ENCODE data around the gene EGFLAM. TPM values are rescaled to one million over a fixed set of nuclear protein-coding genes. Genes with fewer than 3 reads are reported as not detected.

EGFLAM gene
- total and polyA plus RNA-seq, 2 donors (not counting 3 experiments of a cell fraction or from before 2014, with no cell fraction given): 1.2 to 2.7 TPM

GRCh38 chr5:38237681-38238080, 20.7 kb upstream of the EGFLAM start:
- no peaks in the 10 kb centered on the region for H3K4me1 ChIP-seq (ENCODE audit: control insufficient read depth, extremely low read depth, insufficient read depth, low read length)
- no peaks in the 10 kb centered on the region for H4K20me1 ChIP-seq (replicated peaks; ENCODE audit: control insufficient read depth, extremely low read depth, insufficient read depth, low read length)
- DNase-seq (ENCODE audit: low read depth, low spot score) (no peak), FAIRE-seq (no peak)
- H3K27me3 ChIP-seq (ENCODE audit: control insufficient read depth in 2 of 2, insufficient read depth in 2 of 2, low read length in 2 of 2): peaks cover 2 to 6% of the 10 kb centered on the region in 2 experiments
- H3K9me3 ChIP-seq (replicated peaks; ENCODE audit: control insufficient read depth, insufficient read depth, low read length): no peaks in the 10 kb centered on the region
- no peaks in the 10 kb centered on the region for H3K9me1 ChIP-seq (replicated peaks; ENCODE audit: control insufficient read depth, extremely low read depth, insufficient read depth, low read length)
- H3K36me3 ChIP-seq (ENCODE audit: control insufficient read depth in 2 of 2, extremely low read depth in 1 of 2, insufficient read depth in 2 of 2, low read length in 2 of 2): no peaks in the 10 kb centered on the region
- no peaks in the 10 kb centered on the region for H3K79me2 ChIP-seq (ENCODE audit: control insufficient read depth, insufficient read depth, low read length)
- POLR2A ChIA-PET: no interaction called here
- no peak overlapping the region for H3K4me3 ChIP-seq (replicated peaks in 1 of 3; ENCODE audit: insufficient read depth in 1 of 3, low read depth in 1 of 3, low read length in 3 of 3)
- H2AFZ ChIP-seq (ENCODE audit: low read depth, low read length): no peak overlapping the region
- H3K9ac ChIP-seq (replicated peaks; ENCODE audit: extremely low read depth, insufficient read depth, low read length): no peak overlapping the region
- no peak overlapping the region for H3K27ac ChIP-seq (ENCODE audit: insufficient read depth, low read depth, low read length)
- dilution Hi-C loops (cut with MboI; ENCODE audit: extremely low pct_ligation_motif_present, low sequenced_read_pairs) (no loop called here), intact Hi-C loops (cut with micrococcal nuclease) (no loop called here)
- CTCF ChIA-PET: interaction anchor here (1.0 kb wide), 1 partner anchor 28 kb away, joined by 4 read pairs; no protein-coding TSS in a partner anchor
- BruUV-seq (replicated peaks): no TSS peak
- no peak overlapping the region for H3K4me2 ChIP-seq (ENCODE audit: insufficient read depth, low read length)
- TF ChIP-seq POLR2AphosphoS5 (IDR thresholded peaks at IDR 0.05; ENCODE audit: insufficient read depth, low read depth, low read length): no peak
- TF ChIP-seq JUN (IDR thresholded peaks at IDR 0.05; ENCODE audit: borderline replicate concordance, insufficient read depth, insufficient read length, low read depth): no peak
- TF ChIP-seq MYC (IDR thresholded peaks at IDR 0.05; ENCODE audit: low read depth, low read length): no peak

- DNase-seq (ENCODE audit: low read depth, low spot score) (no peak), FAIRE-seq (no peak)
- no peak overlapping the region for H3K4me3 ChIP-seq (replicated peaks in 1 of 3; ENCODE audit: insufficient read depth in 1 of 3, low read depth in 1 of 3, low read length in 3 of 3)
- H3K79me2 ChIP-seq (ENCODE audit: control insufficient read depth, insufficient read depth, low read length): no peaks in the 10 kb centered on the region
- peaks cover 2 to 9% of the 10 kb centered on the region in 2 experiments for H3K27me3 ChIP-seq (ENCODE audit: control insufficient read depth in 2 of 2, insufficient read depth in 2 of 2, low read length in 2 of 2)
- no peaks in the 10 kb centered on the region for H3K9me3 ChIP-seq (replicated peaks; ENCODE audit: control insufficient read depth, insufficient read depth, low read length)
- no peak overlapping the region for H2AFZ ChIP-seq (ENCODE audit: low read depth, low read length)
- H3K4me1 ChIP-seq (ENCODE audit: control insufficient read depth, extremely low read depth, insufficient read depth, low read length): no peaks in the 10 kb centered on the region
- ChIA-PET CTCF (no interaction called here), POLR2A (no interaction called here)
- H3K9me1 ChIP-seq (replicated peaks; ENCODE audit: control insufficient read depth, extremely low read depth, insufficient read depth, low read length): no peaks in the 10 kb centered on the region
- dilution Hi-C loops (cut with MboI; ENCODE audit: extremely low pct_ligation_motif_present, low sequenced_read_pairs): no loop called here
- intact Hi-C loops (cut with micrococcal nuclease): no loop called here
- no peak overlapping the region for H3K27ac ChIP-seq (ENCODE audit: insufficient read depth, low read depth, low read length)
- no peak overlapping the region for H3K9ac ChIP-seq (replicated peaks; ENCODE audit: extremely low read depth, insufficient read depth, low read length)
- BruUV-seq (replicated peaks): no TSS peak
- no peak overlapping the region for H3K4me2 ChIP-seq (ENCODE audit: insufficient read depth, low read length)
- no peaks in the 10 kb centered on the region for H4K20me1 ChIP-seq (replicated peaks; ENCODE audit: control insufficient read depth, extremely low read depth, insufficient read depth, low read length)
- H3K36me3 ChIP-seq (ENCODE audit: control insufficient read depth in 2 of 2, extremely low read depth in 1 of 2, insufficient read depth in 2 of 2, low read length in 2 of 2): no peaks in the 10 kb centered on the region
- no peak for TF ChIP-seq MYC (IDR thresholded peaks at IDR 0.05; ENCODE audit: low read depth, low read length)
- no peak for TF ChIP-seq POLR2A (IDR thresholded peaks at IDR 0.05; ENCODE audit: low read depth, low read length)
- TF ChIP-seq MAX (IDR thresholded peaks at IDR 0.05; ENCODE audit: insufficient read depth, insufficient read length): no peak
- TF ChIP-seq EZH2 (IDR thresholded peaks at IDR 0.05; ENCODE audit: borderline replicate concordance, low read depth, low read length, severe bottlenecking): no peak
- no peak for TF ChIP-seq POLR2AphosphoS5 (IDR thresholded peaks at IDR 0.05; ENCODE audit: insufficient read depth, low read depth, low read length)
- TF ChIP-seq FOS (IDR thresholded peaks at IDR 0.05; ENCODE audit: borderline replicate concordance, insufficient read depth, low read length): no peak
- no peak for TF ChIP-seq JUN (IDR thresholded peaks at IDR 0.05; ENCODE audit: borderline replicate concordance, insufficient read depth, insufficient read length, low read depth)
- TF ChIP-seq GATA2 (IDR thresholded peaks at IDR 0.05; ENCODE audit: insufficient read depth, insufficient read length, low read depth, low read length): no peak
- no peak for TF ChIP-seq CTCF (IDR thresholded peaks at IDR 0.05; ENCODE audit: extremely low read depth in 1 of 2, insufficient read depth in 1 of 2, low read depth in 1 of 2, low read length in 2 of 2)
Observed at GRCh38 chr5:38240212-38240611, 18.1 kb upstream of the EGFLAM start.
